Measurements from ENCODE around the gene PRADC1. TPM values are rescaled to one million over a fixed set of nuclear protein-coding genes. Genes with fewer than 3 reads are reported as not detected.

PRADC1 gene
- total and polyA plus RNA-seq, 9 of the 15 experiments (the other 6 are each of a cell fraction or from before 2014, with no cell fraction given), result 7.3 to 47.4 (median 34.2) TPM

- no peak for DNase-seq (ENCODE audit: extremely low read depth in 1 of 4, low spot score in 3 of 4)
- Histone ChIP-seq H3K9me1 (ENCODE audit: control insufficient read depth, insufficient read depth, low read length) (no peaks in the 10 kb centered on the region), H3K4me1 (replicated peaks in 1 of 2; ENCODE audit: control insufficient read depth in 2 of 2, insufficient read depth in 2 of 2, low read length in 2 of 2) (peaks cover 2 to 22% of the 10 kb centered on the region in 2 experiments; a peak in 3 of 5 replicates), H3K9ac (ENCODE audit: insufficient read depth in 1 of 2, low read depth in 2 of 2, low read length in 2 of 2) (no peak overlapping the region), H3K79me2 (ENCODE audit: control insufficient read depth, insufficient read depth, low read length) (no peaks in the 10 kb centered on the region), H3K9me3 (replicated peaks; ENCODE audit: control insufficient read depth, insufficient read depth, low read depth, low read length) (no peaks in the 10 kb centered on the region), H2AFZ (ENCODE audit: low read depth, low read length) (no peak overlapping the region), H4K20me1 (replicated peaks; ENCODE audit: control insufficient read depth, insufficient read depth, low read length) (peaks cover 6% of the 10 kb centered on the region; the same call in 1 of the 2 replicates), H3K27ac (ENCODE audit: extremely low read depth, low read depth, low read length) (no peak overlapping the region), H3K4me2 (ENCODE audit: insufficient read depth, low read length) (no peak overlapping the region), H3K4me3 (no peak overlapping the region), H3K36me3 (ENCODE audit: control insufficient read depth, insufficient read depth, low read length) (peaks cover 32% of the 10 kb centered on the region), H3K27me3 (ENCODE audit: control insufficient read depth in 2 of 2, insufficient read depth in 2 of 2, low read length in 2 of 2) (no peaks in the 10 kb centered on the region)
- no TSS peak for BruUV-seq (replicated peaks)
- WGBS (ENCODE audit: insufficient coverage, low coverage, missing lambda C conversion rate), result 20% methylated on average over 1 of the region's 1 CpG
- in situ Hi-C loops (cut with MboI), result no loop called here
- intact Hi-C loops (cut with micrococcal nuclease), result loop anchor here (5.0 to 10.0 kb wide), 2 partner anchors 79 to 272 kb away; no protein-coding TSS in a partner anchor
- no peak for ATAC-seq
- CTCF ChIA-PET (ENCODE audit: low intra/inter-chr PET ratio), result no interaction called here
- POLR2A ChIA-PET, result interaction anchor here (1.1 to 2.2 kb wide), 5 partner anchors 12 to 44 kb away, joined by 4 to 15 read pairs (median 8); partner anchors contain the start of gene CCT7
- FAIRE-seq, result no peak
- no peak for TF ChIP-seq ZBTB17 (CRISPR knock-in tag; IDR thresholded peaks at IDR 0.05)
- no peak for TF ChIP-seq FOXP4 (CRISPR knock-in tag; IDR thresholded peaks at IDR 0.05; ENCODE audit: borderline replicate concordance)
- TF ChIP-seq FOXJ2 (tag; IDR thresholded peaks at IDR 0.05), result no peak
- TF ChIP-seq ZNF695 (CRISPR knock-in tag; IDR thresholded peaks at IDR 0.05), result no peak
- TF ChIP-seq ETV6 (IDR thresholded peaks at IDR 0.05; ENCODE audit: borderline replicate concordance in 1 of 2, low read depth in 2 of 2, low read length in 1 of 2), result no peak
- no peak for TF ChIP-seq ETV6 (CRISPR knock-in tag; IDR thresholded peaks at IDR 0.05; ENCODE audit: borderline replicate concordance)
- TF ChIP-seq FOXP1 (CRISPR knock-in tag; IDR thresholded peaks at IDR 0.05), result no peak
- no peak for TF ChIP-seq SFPQ (IDR thresholded peaks at IDR 0.05; ENCODE audit: low read depth, low read length)
- no peak for TF ChIP-seq E4F1 (CRISPR knock-in tag; IDR thresholded peaks at IDR 0.05; ENCODE audit: borderline replicate concordance)
- TF ChIP-seq ZC3H4 (CRISPR knock-in tag; IDR thresholded peaks at IDR 0.05; ENCODE audit: borderline replicate concordance), result no peak
- TF ChIP-seq ZBTB49 (CRISPR knock-in tag; IDR thresholded peaks at IDR 0.05; ENCODE audit: borderline replicate concordance), result no peak
- no peak for TF ChIP-seq MYNN (IDR thresholded peaks at IDR 0.05)
- TF ChIP-seq MYNN (CRISPR knock-in tag; IDR thresholded peaks at IDR 0.05), result no peak
- TF ChIP-seq ZNF445 (CRISPR knock-in tag; IDR thresholded peaks at IDR 0.05; ENCODE audit: low read depth), result no peak
- no peak for TF ChIP-seq SMARCA4 (IDR thresholded peaks at IDR 0.05)
Observed at GRCh38 chr2:73256618-73256922, 23.5 kb upstream of the PRADC1 start.

Data from K562 (cell line).